B cell (primary cell): ENCODE results near the gene WDR90. TPM values are rescaled to one million over a fixed set of nuclear protein-coding genes. Genes with fewer than 3 reads are reported as not detected.

Experiments
- ATAC-seq: fragments of 200-7000 bp; cut with Tn5 transposase; one replicate; pipeline ENCODE4 v1.10.0; 2021; ENCODE audit warnings: low read depth, mild to moderate bottlenecking, moderate number of reproducible peaks, moderate library complexity
- CTCF ChIA-PET: fragments of 350-600 bp; sonication (Branson Sonifier 250); formaldehyde crosslinking; loops from one replicate; lab custom pipeline; 2021; ENCODE audit warnings: antibody characterized with exemption, inconsistent platforms; lab: Charles Lee
- POLR2A ChIA-PET: fragments of 350-600 bp; sonication (Branson Sonifier 250); formaldehyde crosslinking; loops from one replicate; lab custom pipeline; 2021; ENCODE audit warnings: antibody characterized with exemption; lab: Charles Lee
- DNase-seq: peaks from one replicate; pipeline ENCODE4 v3.0.0; 2013
- H2AFZ ChIP-seq: 2 replicates; pipeline ENCODE4 v1.6.1; 2012; ENCODE audit warnings: mild to moderate bottlenecking, low read depth, low read length; ENCODE audit not compliant: insufficient read depth, poor library complexity, severe bottlenecking
- H3K27ac ChIP-seq, 2 donors: 1 replicate in 1 of 2; 2 replicates in 1 of 2; pipeline ENCODE4 v1.5.1; 2012 to 2013; ENCODE audit warnings: low read length in 2 of 2, mild to moderate bottlenecking in 2 of 2, moderate library complexity in 1 of 2
- H3K27me3 ChIP-seq, 4 experiments: fragments of 200-600 bp in 1 of 4; sonication (generic) in 1 of 4; replicated peaks in 1 of 4; 1 replicate in 2 of 4; 2 replicates in 2 of 4; pipeline versions ENCODE4 v1.6.1 to v1.7.0; 2013 to 2016; ENCODE audit warnings: low read length in 3 of 4, mild to moderate bottlenecking in 2 of 4, mixed read lengths in 1 of 4, moderate library complexity in 1 of 4; ENCODE audit not compliant: insufficient read depth in 4 of 4, control insufficient read depth in 3 of 4; ENCODE audit errors: control extremely low read depth in 1 of 4
- H3K36me3 ChIP-seq, 2 experiments: replicated peaks in 1 of 2; 1 replicate in 1 of 2; 2 replicates in 1 of 2; pipeline versions ENCODE4 v1.6.1 to v1.7.1; 2013; ENCODE audit warnings: low read length in 1 of 2; ENCODE audit not compliant: insufficient read depth in 2 of 2, control insufficient read depth in 1 of 2; ENCODE audit errors: control extremely low read depth in 1 of 2, extremely low read depth in 1 of 2
- H3K4me1 ChIP-seq, 2 donors: fragments of 200-600 bp in 1 of 2; sonication (generic) in 1 of 2; 1 replicate in 1 of 2; 2 replicates in 1 of 2; pipeline versions ENCODE4 v1.5.1 to v1.6.1; 2013 to 2017; ENCODE audit warnings: low read length in 2 of 2; ENCODE audit not compliant: control insufficient read depth in 2 of 2, insufficient read depth in 2 of 2
- H3K4me2 ChIP-seq: replicated peaks from 2 replicates; pipeline ENCODE3; 2012; ENCODE audit warnings: mild to moderate bottlenecking, low read depth, low read length; ENCODE audit not compliant: poor library complexity, severe bottlenecking
- H3K4me3 ChIP-seq, 5 experiments: fragments of 200-600 bp in 1 of 5; sonication (generic) in 1 of 5; 1 replicate in 3 of 5; 2 replicates in 2 of 5; pipeline versions ENCODE4 v1.5.1 to v1.7.0; 2011 to 2016; ENCODE audit warnings: low read length in 4 of 5, mild to moderate bottlenecking in 4 of 5, low read depth in 2 of 5, control low read depth in 1 of 5, moderate library complexity in 1 of 5; ENCODE audit not compliant: insufficient read depth in 1 of 5; ENCODE audit errors: control extremely low read depth in 1 of 5, extremely low read depth in 1 of 5
- H3K79me2 ChIP-seq: fragments of 200-600 bp; sonication (generic); one replicate; pipeline ENCODE4 v1.6.0; 2016; ENCODE audit warnings: low read length; ENCODE audit not compliant: control insufficient read depth, insufficient read depth
- H3K9ac ChIP-seq: fragments of 200-600 bp; sonication (generic); 2 replicates; pipeline ENCODE4 v1.6.1; 2017; ENCODE audit warnings: mild to moderate bottlenecking, low read length, moderate library complexity
- H3K9me3 ChIP-seq, 3 donors: one replicate each; pipeline versions ENCODE4 v1.6.1 to v1.7.1; 2013; ENCODE audit warnings: low read length in 2 of 3; ENCODE audit not compliant: control insufficient read depth in 2 of 3, insufficient read depth in 1 of 3; ENCODE audit errors: control extremely low read depth in 1 of 3
- H4K20me1 ChIP-seq: 2 replicates; pipeline ENCODE4 v1.6.0; 2012; ENCODE audit warnings: mild to moderate bottlenecking, low read length; ENCODE audit not compliant: insufficient read depth, control insufficient read depth, poor library complexity, severe bottlenecking
- H3K27ac Mint-ChIP-seq: one replicate; pipeline ENCODE4 v1.8.0; 2021; ENCODE audit warnings: mixed read lengths
- H3K27me3 Mint-ChIP-seq: one replicate; pipeline ENCODE4 v1.8.0; 2021; ENCODE audit warnings: mixed read lengths
- H3K4me1 Mint-ChIP-seq: one replicate; pipeline ENCODE4 v1.8.0; 2021; ENCODE audit warnings: mixed read lengths
- H3K4me3 Mint-ChIP-seq: one replicate; pipeline ENCODE4 v1.8.0; 2021; ENCODE audit warnings: mixed read lengths
- H3K9me3 Mint-ChIP-seq: one replicate; pipeline ENCODE4 v1.8.0; 2022; ENCODE audit warnings: mixed read lengths; ENCODE audit not compliant: insufficient read depth
- CTCF ChIP-seq: fragments of 200-600 bp; IDR thresholded peaks from one replicate; pipeline ENCODE4 v1.8.0; 2022; ENCODE audit warnings: antibody characterized with exemption, mild to moderate bottlenecking
- EZH2 ChIP-seq: IDR thresholded peaks from 2 replicates; pipeline ENCODE4 v1.6.1; 2012; ENCODE audit warnings: borderline replicate concordance, low read depth, mild to moderate bottlenecking, moderate library complexity, low read length; ENCODE audit not compliant: insufficient read depth, poor library complexity, severe bottlenecking
- WGBS: methylation state at CpG from one replicate; pipeline ENCODE4 v1.1.5; 2013; ENCODE audit warnings: missing lambda C conversion rate; ENCODE audit not compliant: insufficient coverage; 5-methylcytosine and 5-hydroxymethylcytosine counted together
- intact Hi-C: fragments of 100-400 bp; cut with micrococcal nuclease; formaldehyde crosslinking; loops from one replicate; pipeline ENCODE4 v1.10.0; 2022
- polyA plus RNA-seq: library from polyadenylated mRNA; depleted of rRNA; stranded (reverse); fragments of >200 nt; gene quantifications from 2 replicates; pipeline ENCODE4 v1.2.3, GENCODE V29; 2012
- total RNA-seq, 2 donors: library from RNA; stranded (reverse); fragments of 120-200 nt in 1 of 2; gene quantifications; 1 replicate in 1 of 2; 2 replicates in 1 of 2; pipeline versions ENCODE4 v1.2.3 to v1.2.4, GENCODE V29; 2013 to 2022

WDR90 gene
- total and polyA plus RNA-seq, 2 donors (not counting 1 experiment from before 2014, with no cell fraction given) = 23.1 to 34.7 TPM

GRCh38 chr16:704552-705380, 55.6 kb downstream of the WDR90 start:
- TF ChIP-seq EZH2 = no peak
- no peak for TF ChIP-seq CTCF
- H3K4me1 Mint-ChIP-seq = no peaks in the 10 kb centered on the region
- no peak overlapping the region for H3K4me3 Mint-ChIP-seq
- no peak overlapping the region for H3K4me2 ChIP-seq
- H3K9ac ChIP-seq = no peak overlapping the region
- DNase-seq (no peak), ATAC-seq (no peak)
- no peaks in the 10 kb centered on the region for H3K9me3 Mint-ChIP-seq
- WGBS = 17% methylated on average over 43 of the region's 50 CpGs
- H3K27ac ChIP-seq = no peak overlapping the region
- H3K9me3 ChIP-seq = peaks cover 0 to 34% (median 0%) of the 10 kb centered on the region in 3 donors
- peaks cover 0 to 88% (median 44%) of the 10 kb centered on the region in 4 experiments for H3K27me3 ChIP-seq
- no peak overlapping the region for H3K4me3 ChIP-seq
- H3K4me1 ChIP-seq = peaks cover 11 to 24% of the 10 kb centered on the region in 2 donors
- ChIA-PET CTCF (no interaction called here), POLR2A (no interaction called here)
- peaks cover 36% of the 10 kb centered on the region for H3K27me3 Mint-ChIP-seq
- H2AFZ ChIP-seq = no peak overlapping the region
- no peak overlapping the region for H3K27ac Mint-ChIP-seq
- H3K79me2 ChIP-seq = no peaks in the 10 kb centered on the region
- H4K20me1 ChIP-seq = no peaks in the 10 kb centered on the region
- H3K36me3 ChIP-seq = no peaks in the 10 kb centered on the region
- intact Hi-C loops = no loop called here
